Esophagus muscularis mucosa (tissue), 4 donors: ENCODE results near the gene TRIM28. TPM values are rescaled to one million over a fixed set of nuclear protein-coding genes. Genes with fewer than 3 reads are reported as not detected.

Source experiments
- DNase-seq: peaks from one replicate; pipeline ENCODE4 v3.0.0-alpha.2; 2017; ENCODE audit errors: extremely low spot score
- H3K27ac ChIP-seq, 4 donors: fragments of 200-600 bp; sonication (generic); replicated peaks in 1 of 4; 1 replicate in 3 of 4; 2 replicates in 1 of 4; pipeline ENCODE4 v1.5.1; 2016 to 2019; ENCODE audit warnings: mild to moderate bottlenecking in 1 of 4
- H3K27me3 ChIP-seq, 4 donors: fragments of 200-600 bp; sonication (generic); one replicate each; pipeline versions ENCODE4 v1.5.1 to v1.6.0; 2016 to 2019
- H3K36me3 ChIP-seq, 4 donors: fragments of 200-600 bp; sonication (generic); one replicate each; pipeline ENCODE4 v1.5.1; 2016 to 2019
- H3K4me1 ChIP-seq, 4 donors: fragments of 200-600 bp; sonication (generic); one replicate each; pipeline ENCODE4 v1.5.1; 2016 to 2019
- H3K4me3 ChIP-seq, 4 donors: fragments of 200-600 bp; sonication (generic); 1 replicate in 2 of 4; 2 replicates in 2 of 4; pipeline ENCODE4 v1.5.1; 2016 to 2019; ENCODE audit warnings: mild to moderate bottlenecking in 4 of 4, moderate library complexity in 1 of 4
- H3K9me3 ChIP-seq, 4 donors: fragments of 200-600 bp; sonication (generic); 1 replicate in 3 of 4; 2 replicates in 1 of 4; pipeline ENCODE4 v1.5.1; 2016 to 2019
- EP300 ChIP-seq: sonication (generic); formaldehyde crosslinking; IDR thresholded peaks from one replicate; pipeline ENCODE4 v1.6.1; 2017; ENCODE audit warnings: antibody characterized with exemption
- POLR2A ChIP-seq: fragments of 450-650 bp; IDR thresholded peaks from one replicate; pipeline ENCODE4 v1.6.1; 2017; ENCODE audit warnings: antibody characterized with exemption, moderate library complexity, mild to moderate bottlenecking, low read depth
- POLR2AphosphoS5 ChIP-seq, 2 donors: sonication (generic); formaldehyde crosslinking; IDR thresholded peaks; one replicate each; pipeline ENCODE4 v1.6.1; 2017; ENCODE audit warnings: antibody characterized with exemption in 2 of 2
- WGBS: methylation state at CpG from one replicate; pipeline ENCODE4 v1.1.5; 2018; 5-methylcytosine and 5-hydroxymethylcytosine counted together
- intact Hi-C: fragments of 100-400 bp; cut with DNase I; formaldehyde crosslinking; loops from one replicate; pipeline ENCODE4 v1.15.1; 2023
- total RNA-seq, 4 donors: library from RNA; depleted of rRNA; stranded (reverse); fragments of >200 nt; gene quantifications; one replicate each; pipeline versions ENCODE4 v1.1.0 to v1.2.1, GENCODE V29; 2016
- TF ChIP-seq, protein P1 (sequence below), 3 experiments: fragments of 200-600 bp in 2 of 3; fragments of 450-650 bp in 1 of 3; sonication (generic) in 2 of 3; IDR thresholded peaks; one replicate each; pipeline ENCODE4 v1.5.1; 2017 to 2019; ENCODE audit warnings: antibody characterized with exemption in 3 of 3, mild to moderate bottlenecking in 2 of 3, moderate library complexity in 1 of 3

TRIM28 gene
- total RNA-seq, result 100 to 1,000 TPM; 152 to 319 (median 264) TPM

DNA sequence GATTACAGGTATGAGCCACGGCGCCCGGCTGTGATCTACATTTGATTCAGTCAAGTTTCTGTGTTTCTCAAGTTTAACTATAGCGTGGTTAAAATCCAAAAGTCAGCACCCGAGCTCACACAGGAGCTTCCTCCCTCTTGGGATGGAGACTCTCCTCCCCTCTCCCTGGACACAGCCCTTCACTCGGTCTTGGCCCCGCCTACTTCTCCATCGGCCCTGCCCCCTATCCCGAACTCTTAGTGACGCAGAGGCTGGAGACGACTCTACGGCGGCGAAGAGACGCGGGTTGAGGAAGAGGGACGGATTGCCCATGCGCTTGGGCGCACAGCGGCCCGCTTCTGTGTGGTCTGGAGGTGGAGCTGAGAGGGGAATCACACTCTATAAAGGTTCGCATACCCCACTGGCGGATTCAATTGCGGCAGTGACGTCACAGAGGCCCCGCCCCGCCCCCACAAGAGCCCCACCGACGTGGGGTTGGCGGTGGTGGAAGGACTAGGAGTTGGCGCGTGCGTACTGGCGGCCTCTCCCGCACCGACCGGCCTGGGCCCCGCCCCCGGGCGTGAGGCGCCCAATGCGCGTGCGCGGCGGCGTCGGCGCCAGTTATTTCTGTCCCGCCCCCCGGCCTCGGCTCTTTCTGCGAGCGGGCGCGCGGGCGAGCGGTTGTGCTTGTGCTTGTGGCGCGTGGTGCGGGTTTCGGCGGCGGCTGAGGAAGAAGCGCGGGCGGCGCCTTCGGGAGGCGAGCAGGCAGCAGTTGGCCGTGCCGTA lies at the start of gene TRIM28:
TSS of gene TRIM28 (plus strand) at position 239 of the 765 bp plus-strand sequence. CDS start 694 bp downstream, outside the sequence.
- WGBS, result 2% methylated on average over 41 of the region's 73 CpGs
- peak; percentile 100 for DNase-seq
- peaks cover 29 to 46% (median 35%) of the 10 kb centered on the region in 4 donors for H3K4me1 ChIP-seq
- TF ChIP-seq EP300, result no peak
- peak; percentile 96 to 97 for TF ChIP-seq POLR2AphosphoS5 (IDR thresholded peaks at IDR 0.05)
- TF ChIP-seq, protein P1, sequence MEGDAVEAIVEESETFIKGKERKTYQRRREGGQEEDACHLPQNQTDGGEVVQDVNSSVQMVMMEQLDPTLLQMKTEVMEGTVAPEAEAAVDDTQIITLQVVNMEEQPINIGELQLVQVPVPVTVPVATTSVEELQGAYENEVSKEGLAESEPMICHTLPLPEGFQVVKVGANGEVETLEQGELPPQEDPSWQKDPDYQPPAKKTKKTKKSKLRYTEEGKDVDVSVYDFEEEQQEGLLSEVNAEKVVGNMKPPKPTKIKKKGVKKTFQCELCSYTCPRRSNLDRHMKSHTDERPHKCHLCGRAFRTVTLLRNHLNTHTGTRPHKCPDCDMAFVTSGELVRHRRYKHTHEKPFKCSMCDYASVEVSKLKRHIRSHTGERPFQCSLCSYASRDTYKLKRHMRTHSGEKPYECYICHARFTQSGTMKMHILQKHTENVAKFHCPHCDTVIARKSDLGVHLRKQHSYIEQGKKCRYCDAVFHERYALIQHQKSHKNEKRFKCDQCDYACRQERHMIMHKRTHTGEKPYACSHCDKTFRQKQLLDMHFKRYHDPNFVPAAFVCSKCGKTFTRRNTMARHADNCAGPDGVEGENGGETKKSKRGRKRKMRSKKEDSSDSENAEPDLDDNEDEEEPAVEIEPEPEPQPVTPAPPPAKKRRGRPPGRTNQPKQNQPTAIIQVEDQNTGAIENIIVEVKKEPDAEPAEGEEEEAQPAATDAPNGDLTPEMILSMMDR (IDR thresholded peaks at IDR 0.05), result no peak
- peak; percentile 98 for TF ChIP-seq POLR2A
- intact Hi-C loops, result no loop called here
- peak within 1 kb of the TSS; percentile 91 to 97 (median 96) for H3K27ac ChIP-seq
- H3K36me3 ChIP-seq, result peaks cover 21 to 34% (median 30%) of the 10 kb centered on the region in 4 donors
- peaks cover 0 to 23% (median 0%) of the 10 kb centered on the region in 4 donors for H3K27me3 ChIP-seq
- peak within 1 kb of the TSS; percentile 95 to 98 (median 96) for H3K4me3 ChIP-seq
- H3K9me3 ChIP-seq, result no peaks in the 10 kb centered on the region

DNA sequence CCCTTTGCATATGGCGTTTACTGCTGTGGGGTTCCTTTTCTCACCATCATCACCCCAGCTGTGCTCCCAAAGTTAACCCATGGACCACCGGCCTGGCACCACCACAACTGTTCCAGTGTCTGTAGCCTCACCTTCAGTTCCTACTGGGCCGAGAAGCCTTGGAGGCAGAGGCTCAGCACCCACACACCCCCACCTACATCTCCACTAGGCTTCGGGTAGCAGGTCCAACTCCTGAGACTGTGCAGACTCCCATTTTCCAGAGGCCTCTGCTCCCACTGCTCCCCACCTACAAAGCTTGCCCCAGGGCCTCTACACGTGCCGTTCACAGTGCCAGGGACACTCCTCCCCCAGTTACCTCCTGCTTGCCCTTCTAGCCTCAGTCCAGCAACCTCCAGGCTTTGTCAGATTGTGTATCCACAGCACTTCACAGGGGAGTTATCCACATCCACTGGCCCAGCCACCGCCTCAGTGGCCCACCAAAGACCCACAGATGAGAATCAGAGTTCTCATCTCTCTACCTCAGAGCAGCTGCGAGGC lies 46.2 kb upstream of the TRIM28 start:
- Histone ChIP-seq H3K4me3 (no peak overlapping the region), H3K27ac (no peak overlapping the region), H3K9me3 (no peaks in the 10 kb centered on the region), H3K36me3 (no peaks in the 10 kb centered on the region), H3K4me1 (peaks cover 16 to 29% (median 23%) of the 10 kb centered on the region in 4 donors), H3K27me3 (no peaks in the 10 kb centered on the region)
- 88% methylated on average over 8 of the region's 8 CpGs for WGBS
- no peak for DNase-seq
- TF ChIP-seq, protein P1 (IDR thresholded peaks at IDR 0.05), result no peak
- no peak for TF ChIP-seq POLR2A
- TF ChIP-seq POLR2AphosphoS5 (IDR thresholded peaks at IDR 0.05), result no peak
- TF ChIP-seq EP300, result no peak
- intact Hi-C loops, result no loop called here

DNA sequence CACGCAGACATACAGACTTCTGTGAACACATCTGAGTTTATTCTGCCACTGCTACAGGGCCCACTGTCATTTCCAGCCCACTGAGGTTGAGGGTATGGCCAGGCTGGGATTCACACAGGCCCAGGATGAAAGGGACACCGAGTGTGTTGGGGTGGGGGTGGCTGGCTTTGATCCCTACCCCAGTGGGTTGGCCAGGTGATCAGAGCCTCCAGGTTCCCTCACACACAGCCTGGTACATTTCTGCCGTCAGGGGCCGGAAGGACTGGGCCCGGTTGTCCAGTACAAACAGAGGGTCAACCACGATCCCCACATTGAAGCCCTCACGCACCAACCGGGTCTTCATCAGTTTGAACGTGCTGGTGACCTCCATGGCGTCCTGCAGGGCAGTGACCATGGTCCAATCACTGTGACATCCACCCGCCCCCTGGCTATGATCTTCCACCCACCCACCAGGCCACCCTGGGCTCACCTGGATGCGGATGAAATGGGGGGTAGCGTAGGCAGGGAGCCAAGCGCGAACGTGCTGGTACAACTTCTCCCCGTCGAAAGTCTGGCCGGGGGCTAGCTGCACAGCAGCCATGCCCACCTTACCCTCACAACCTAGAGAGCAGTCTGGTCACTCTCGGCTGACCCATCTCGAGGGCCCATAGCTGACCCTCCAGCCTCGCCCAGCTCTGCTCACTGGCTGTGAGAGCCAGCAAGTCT lies 45.4 kb upstream of the TRIM28 start:
- Histone ChIP-seq H3K27me3 (no peaks in the 10 kb centered on the region), H3K27ac (peak overlapping the region; percentile 43 to 85 (median 74)), H3K9me3 (no peaks in the 10 kb centered on the region), H3K36me3 (no peaks in the 10 kb centered on the region), H3K4me3 (peak overlapping the region; percentile 55 to 66 (median 62)), H3K4me1 (peaks cover 16 to 29% (median 23%) of the 10 kb centered on the region in 4 donors)
- intact Hi-C loops, result no loop called here
- no peak for DNase-seq
- WGBS, result 79% methylated on average over 11 of the region's 22 CpGs
- TF ChIP-seq EP300, result no peak
- no peak for TF ChIP-seq POLR2AphosphoS5 (IDR thresholded peaks at IDR 0.05)
- no peak for TF ChIP-seq POLR2A
- TF ChIP-seq, protein P1 (IDR thresholded peaks at IDR 0.05), result no peak

DNA sequence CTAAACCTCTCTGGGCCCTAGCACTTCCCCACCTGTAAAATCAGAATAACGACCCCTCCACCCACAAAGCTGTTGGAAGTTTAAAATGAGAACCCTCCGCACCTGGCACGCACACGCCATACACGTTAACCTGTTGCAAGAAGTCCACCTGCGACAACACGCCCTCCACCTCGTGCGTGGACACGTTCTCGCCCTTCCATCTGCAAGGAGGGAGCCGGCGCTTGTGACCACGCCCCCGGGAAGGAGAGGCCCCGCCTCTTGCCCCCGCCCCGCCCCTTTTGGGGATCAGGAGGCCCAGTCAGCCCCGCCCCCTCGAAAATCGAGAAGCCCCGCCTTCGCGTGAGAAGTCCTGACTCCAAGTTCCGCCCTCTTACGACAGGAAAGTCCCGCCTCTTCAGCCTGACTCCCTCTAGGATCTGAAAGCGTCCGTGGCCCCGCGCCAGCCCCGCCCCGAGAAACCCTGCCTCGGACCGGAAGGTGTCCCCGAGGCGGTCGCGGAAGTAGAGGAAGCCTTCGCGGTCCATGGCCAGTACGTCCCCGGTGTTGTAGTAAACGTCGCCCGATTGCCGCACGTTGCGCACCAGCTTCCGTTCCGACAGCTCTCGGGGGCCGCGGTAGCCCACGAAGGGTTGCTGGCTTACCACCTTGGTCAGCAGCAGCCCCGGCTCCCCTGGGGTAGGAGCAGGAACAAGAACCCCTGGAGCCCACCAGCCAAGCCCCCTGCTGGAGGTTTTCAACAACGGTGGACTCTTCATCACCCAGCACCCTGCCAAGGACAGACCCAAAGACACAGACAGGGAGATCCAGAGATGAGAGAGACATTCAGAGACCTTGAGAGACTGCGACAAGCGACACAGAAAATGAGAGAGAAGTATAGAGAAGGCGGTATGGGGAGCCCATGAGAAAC lies 44.6 kb upstream of the TRIM28 start:
- WGBS, result 6% methylated on average over 12 of the region's 60 CpGs
- Histone ChIP-seq H3K27ac (peak overlapping the region; percentile 72 to 85 (median 80)), H3K36me3 (no peaks in the 10 kb centered on the region), H3K4me3 (peak overlapping the region; percentile 55 to 66 (median 62)), H3K27me3 (no peaks in the 10 kb centered on the region), H3K4me1 (peaks cover 16 to 29% (median 23%) of the 10 kb centered on the region in 4 donors), H3K9me3 (no peaks in the 10 kb centered on the region)
- TF ChIP-seq POLR2AphosphoS5 (IDR thresholded peaks at IDR 0.05) (peak; percentile 80 to 96), EP300 (no peak)
- TF ChIP-seq, protein P1 (IDR thresholded peaks at IDR 0.05), result peak in 2 of 3 experiments; percentile 23 to 41
- DNase-seq, result peak; percentile 100
- intact Hi-C loops, result no loop called here
